GM23338 (cell line): Measurements from ENCODE around the gene DNASE1. TPM values are rescaled to one million over a fixed set of nuclear protein-coding genes. Genes with fewer than 3 reads are reported as not detected.

Experiments used
- ATAC-seq: fragments of 200-7000 bp; cut with Tn5 transposase; 3 replicates; pipeline ENCODE4 v1.9.1; 2020
- DNase-seq: peaks from one replicate; pipeline ENCODE4 v3.0.0-alpha.2; 2015; ENCODE audit warnings: low spot score
- H2AFZ ChIP-seq: fragments of 200-600 bp; sonication (generic); 2 replicates; pipeline ENCODE4 v1.8.0; 2016; ENCODE audit warnings: antibody characterized with exemption, mild to moderate bottlenecking, moderate library complexity
- H3F3A ChIP-seq: fragments of 200-600 bp; sonication (generic); replicated peaks from 2 replicates; pipeline ENCODE4 v1.8.0; 2017; ENCODE audit warnings: antibody characterized with exemption, mixed run types, low read depth
- H3K27ac ChIP-seq: fragments of 200-600 bp; sonication (generic); 2 replicates; pipeline ENCODE4 v1.6.1; 2016; ENCODE audit warnings: low read depth
- H3K27me3 ChIP-seq: fragments of 200-600 bp; sonication (generic); 2 replicates; pipeline ENCODE4 v1.8.0; 2016; ENCODE audit warnings: mild to moderate bottlenecking, mixed run types, moderate library complexity; ENCODE audit not compliant: insufficient read depth
- H3K36me3 ChIP-seq: fragments of 200-600 bp; sonication (generic); 2 replicates; pipeline ENCODE4 v1.8.0; 2016; ENCODE audit warnings: mild to moderate bottlenecking; ENCODE audit not compliant: insufficient read depth
- H3K4me1 ChIP-seq: fragments of 200-600 bp; sonication (generic); 2 replicates; pipeline ENCODE4 v1.8.0; 2016; ENCODE audit warnings: mild to moderate bottlenecking, moderate library complexity; ENCODE audit not compliant: insufficient read depth
- H3K4me2 ChIP-seq: fragments of 200-600 bp; sonication (generic); 2 replicates; pipeline ENCODE4 v1.7.1; 2017; ENCODE audit warnings: mixed run types
- H3K4me3 ChIP-seq: fragments of 200-600 bp; sonication (generic); 2 replicates; pipeline ENCODE4 v1.6.1; 2016; ENCODE audit warnings: mixed run types
- H3K79me2 ChIP-seq: fragments of 200-600 bp; sonication (generic); replicated peaks from 2 replicates; pipeline ENCODE4 v1.8.0; 2017; ENCODE audit warnings: mild to moderate bottlenecking; ENCODE audit not compliant: insufficient read depth
- H3K9me2 ChIP-seq: fragments of 200-600 bp; sonication (generic); 2 replicates; pipeline ENCODE4 v1.8.0; 2017; ENCODE audit not compliant: insufficient read depth
- H4K20me1 ChIP-seq: fragments of 200-600 bp; sonication (generic); replicated peaks from 2 replicates; pipeline ENCODE4 v1.8.0; 2017; ENCODE audit warnings: mild to moderate bottlenecking; ENCODE audit not compliant: insufficient read depth
- H3K27ac Mint-ChIP-seq: 2 replicates; pipeline ENCODE4 v1.8.0; 2020; ENCODE audit warnings: inconsistent platforms, mild to moderate bottlenecking, moderate library complexity, mixed read lengths
- H3K27me3 Mint-ChIP-seq: 3 replicates; pipeline ENCODE4 v1.8.0; 2022; ENCODE audit warnings: low read depth, mild to moderate bottlenecking, moderate library complexity, mixed read lengths, inconsistent platforms; ENCODE audit not compliant: insufficient read depth, poor library complexity
- H3K36me3 Mint-ChIP-seq: 3 replicates; pipeline ENCODE4 v1.8.0; 2021; ENCODE audit warnings: low read depth, mild to moderate bottlenecking, inconsistent platforms, moderate library complexity, mixed read lengths
- H3K4me1 Mint-ChIP-seq: 3 replicates; pipeline ENCODE4 v1.8.0; 2020; ENCODE audit warnings: mild to moderate bottlenecking, inconsistent platforms, mixed read lengths
- H3K4me3 Mint-ChIP-seq: 3 replicates; pipeline ENCODE4 v1.8.0; 2021; ENCODE audit warnings: moderate library complexity, mild to moderate bottlenecking, inconsistent platforms, mixed read lengths
- H3K9me3 Mint-ChIP-seq: 3 replicates; pipeline ENCODE4 v1.8.0; 2020; ENCODE audit warnings: moderate library complexity, mild to moderate bottlenecking, inconsistent platforms, mixed read lengths
- EZH2 ChIP-seq: fragments of 200-600 bp; sonication (generic); IDR thresholded peaks from one replicate; pipeline ENCODE4 v1.8.0; 2017; ENCODE audit warnings: antibody characterized with exemption, mild to moderate bottlenecking, low read depth; ENCODE audit not compliant: unreplicated experiment
- JUNB ChIP-seq: IDR thresholded peaks from one replicate; pipeline ENCODE4 v1.6.1; 2016; ENCODE audit warnings: antibody characterized with exemption; ENCODE audit not compliant: unreplicated experiment
- POLR2AphosphoS5 ChIP-seq: IDR thresholded peaks from 2 replicates; pipeline ENCODE4 v1.6.1; 2016; ENCODE audit warnings: antibody characterized with exemption, low read depth
- STAT1 ChIP-seq: IDR thresholded peaks from one replicate; pipeline ENCODE4 v1.6.1; 2016; ENCODE audit warnings: antibody characterized with exemption; ENCODE audit not compliant: unreplicated experiment
- ZNF114 ChIP-seq: fragments of 250-450 bp; sonication (Bioruptor Pico); IDR thresholded peaks from 2 replicates; pipeline ENCODE4 v1.5.0; 2020; ENCODE audit warnings: mild to moderate bottlenecking, moderate library complexity
- ZNF462 ChIP-seq: fragments of 250-450 bp; sonication (Bioruptor Pico); IDR thresholded peaks from 2 replicates; pipeline ENCODE4 v1.5.0; 2020; ENCODE audit warnings: mild to moderate bottlenecking, moderate library complexity
- polyA plus RNA-seq: library from polyadenylated mRNA; unstranded; fragments of >200 nt; fragmentation: Nextera tagmentation; extraction: Ambion mirVana; gene quantifications from 2 replicates; pipeline ENCODE4 v1.2.1, GENCODE V29; 2016
- total RNA-seq: library from RNA; depleted of rRNA; stranded (reverse); fragments of >200 nt; shearing (Covaris generic); gene quantifications from 2 replicates; pipeline ENCODE4 v1.2.3, GENCODE V29; 2014
- TF ChIP-seq, protein P1 (sequence below): IDR thresholded peaks from one replicate; pipeline ENCODE4 v1.6.1; 2018; ENCODE audit warnings: antibody characterized with exemption; ENCODE audit not compliant: unreplicated experiment

Gene DNASE1
- total and polyA plus RNA-seq, 2 experiments from 2014 or later: 7.9 to 23.0 TPM

- TF ChIP-seq, protein P1, sequence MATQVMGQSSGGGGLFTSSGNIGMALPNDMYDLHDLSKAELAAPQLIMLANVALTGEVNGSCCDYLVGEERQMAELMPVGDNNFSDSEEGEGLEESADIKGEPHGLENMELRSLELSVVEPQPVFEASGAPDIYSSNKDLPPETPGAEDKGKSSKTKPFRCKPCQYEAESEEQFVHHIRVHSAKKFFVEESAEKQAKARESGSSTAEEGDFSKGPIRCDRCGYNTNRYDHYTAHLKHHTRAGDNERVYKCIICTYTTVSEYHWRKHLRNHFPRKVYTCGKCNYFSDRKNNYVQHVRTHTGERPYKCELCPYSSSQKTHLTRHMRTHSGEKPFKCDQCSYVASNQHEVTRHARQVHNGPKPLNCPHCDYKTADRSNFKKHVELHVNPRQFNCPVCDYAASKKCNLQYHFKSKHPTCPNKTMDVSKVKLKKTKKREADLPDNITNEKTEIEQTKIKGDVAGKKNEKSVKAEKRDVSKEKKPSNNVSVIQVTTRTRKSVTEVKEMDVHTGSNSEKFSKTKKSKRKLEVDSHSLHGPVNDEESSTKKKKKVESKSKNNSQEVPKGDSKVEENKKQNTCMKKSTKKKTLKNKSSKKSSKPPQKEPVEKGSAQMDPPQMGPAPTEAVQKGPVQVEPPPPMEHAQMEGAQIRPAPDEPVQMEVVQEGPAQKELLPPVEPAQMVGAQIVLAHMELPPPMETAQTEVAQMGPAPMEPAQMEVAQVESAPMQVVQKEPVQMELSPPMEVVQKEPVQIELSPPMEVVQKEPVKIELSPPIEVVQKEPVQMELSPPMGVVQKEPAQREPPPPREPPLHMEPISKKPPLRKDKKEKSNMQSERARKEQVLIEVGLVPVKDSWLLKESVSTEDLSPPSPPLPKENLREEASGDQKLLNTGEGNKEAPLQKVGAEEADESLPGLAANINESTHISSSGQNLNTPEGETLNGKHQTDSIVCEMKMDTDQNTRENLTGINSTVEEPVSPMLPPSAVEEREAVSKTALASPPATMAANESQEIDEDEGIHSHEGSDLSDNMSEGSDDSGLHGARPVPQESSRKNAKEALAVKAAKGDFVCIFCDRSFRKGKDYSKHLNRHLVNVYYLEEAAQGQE: no peak
- TF ChIP-seq STAT1 (no peak), JUNB (no peak), ZNF462 (no peak), ZNF114 (CRISPR knock-in tag) (no peak), EZH2 (no peak)
Measured at GRCh38 chr16:3661922-3662321, 7.4 kb downstream of the DNASE1 start (continued).

- peaks cover 86% of the 10 kb centered on the region for H3K36me3 Mint-ChIP-seq
- H3K27me3 Mint-ChIP-seq: peaks cover 5% of the 10 kb centered on the region
- H3K4me3 Mint-ChIP-seq: no peak overlapping the region
- no peaks in the 10 kb centered on the region for H3K4me1 Mint-ChIP-seq
- no peak overlapping the region for H3K4me3 ChIP-seq
- no peak overlapping the region for H3K27ac ChIP-seq
- H3K4me2 ChIP-seq: no peak overlapping the region
- H3K9me3 Mint-ChIP-seq: no peaks in the 10 kb centered on the region
- H3K27me3 ChIP-seq: no peaks in the 10 kb centered on the region
- no peaks in the 10 kb centered on the region for H3K4me1 ChIP-seq
- H3K79me2 ChIP-seq: no peaks in the 10 kb centered on the region
- H3K9me2 ChIP-seq: no peaks in the 10 kb centered on the region
- H2AFZ ChIP-seq: no peak overlapping the region
- no peak for DNase-seq
- H4K20me1 ChIP-seq: no peaks in the 10 kb centered on the region; the same call in 1 of the 2 replicates
- no peak for ATAC-seq
- H3K27ac Mint-ChIP-seq: no peak overlapping the region
- H3F3A ChIP-seq: 0 out of 2 replicates have a peak, but pooled peaks cover 26% of the 10 kb centered on the region
- peaks cover 26% of the 10 kb centered on the region for H3K36me3 ChIP-seq
- TF ChIP-seq ZNF114 (CRISPR knock-in tag): no peak
- TF ChIP-seq POLR2AphosphoS5: no peak
- no peak for TF ChIP-seq STAT1
- no peak for TF ChIP-seq JUNB
Measured at GRCh38 chr16:3662601-3663000, 8.1 kb downstream of the DNASE1 start.
